Mucosa of descending colon (tissue), 3 donors: ENCODE data around the gene DBNDD2. TPM values are rescaled to one million over a fixed set of nuclear protein-coding genes. Genes with fewer than 3 reads are reported as not detected.

Experiments used
- ATAC-seq: fragments of 200-7000 bp; cut with Tn5 transposase; one replicate; pipeline ENCODE4 v1.9.1; 2020; ENCODE audit warnings: mild to moderate bottlenecking, moderate library complexity
- DNase-seq, 3 donors: peaks; one replicate each; pipeline ENCODE4 v3.0.0-alpha.2; 2020
- H3K36me3 ChIP-seq: fragments of 200-600 bp; one replicate; pipeline ENCODE4 v1.8.0; 2021; ENCODE audit warnings: low read depth, mild to moderate bottlenecking
- H3K4me1 ChIP-seq: fragments of 200-600 bp; one replicate; pipeline ENCODE4 v1.8.0; 2021; ENCODE audit warnings: low read depth, mild to moderate bottlenecking
- H3K4me3 ChIP-seq: fragments of 200-600 bp; one replicate; pipeline ENCODE4 v1.8.0; 2021; ENCODE audit warnings: mild to moderate bottlenecking
- H3K9me3 ChIP-seq: fragments of 200-600 bp; one replicate; pipeline ENCODE4 v1.8.0; 2021; ENCODE audit warnings: mild to moderate bottlenecking
- intact Hi-C, 2 donors: fragments of 100-400 bp; cut with DNase I in 1 of 2; cut with micrococcal nuclease in 1 of 2; formaldehyde crosslinking; loops; one replicate each; pipeline versions ENCODE4 v1.11.0 to v1.11.1; 2022; cut with DNase I, micrococcal nuclease
- total RNA-seq, 3 donors: library from RNA; stranded (reverse); fragmentation: NEBNext Ultra II Directional in 2 of 3; extraction: Animal tissue kit (Norgen Biotek cat#: 25700) in 2 of 3; gene quantifications; one replicate each; pipeline versions ENCODE4 v1.2.1 to v1.2.4, GENCODE V29; 2021 to 2023
- TF ChIP-seq, protein P1 (sequence below): fragments of 200-600 bp; IDR thresholded peaks from one replicate; pipeline ENCODE4 v1.8.0; 2022; ENCODE audit warnings: antibody characterized with exemption, mild to moderate bottlenecking
- donor health status: DM: no; HTN: no; CAD: no; lungs with moderate emphysema.
- donor health status: DM: no; HTN: no; CAD: no.
- donor health status: DM: no; HTN: yes; CAD: no.

The DBNDD2 gene
- total RNA-seq, 3 donors from 2014 or later: 108 to 125 (median 124) TPM

GRCh38 chr20:45399018-45399417, 9.1 kb upstream of the DBNDD2 start:
- TF ChIP-seq, protein P1, sequence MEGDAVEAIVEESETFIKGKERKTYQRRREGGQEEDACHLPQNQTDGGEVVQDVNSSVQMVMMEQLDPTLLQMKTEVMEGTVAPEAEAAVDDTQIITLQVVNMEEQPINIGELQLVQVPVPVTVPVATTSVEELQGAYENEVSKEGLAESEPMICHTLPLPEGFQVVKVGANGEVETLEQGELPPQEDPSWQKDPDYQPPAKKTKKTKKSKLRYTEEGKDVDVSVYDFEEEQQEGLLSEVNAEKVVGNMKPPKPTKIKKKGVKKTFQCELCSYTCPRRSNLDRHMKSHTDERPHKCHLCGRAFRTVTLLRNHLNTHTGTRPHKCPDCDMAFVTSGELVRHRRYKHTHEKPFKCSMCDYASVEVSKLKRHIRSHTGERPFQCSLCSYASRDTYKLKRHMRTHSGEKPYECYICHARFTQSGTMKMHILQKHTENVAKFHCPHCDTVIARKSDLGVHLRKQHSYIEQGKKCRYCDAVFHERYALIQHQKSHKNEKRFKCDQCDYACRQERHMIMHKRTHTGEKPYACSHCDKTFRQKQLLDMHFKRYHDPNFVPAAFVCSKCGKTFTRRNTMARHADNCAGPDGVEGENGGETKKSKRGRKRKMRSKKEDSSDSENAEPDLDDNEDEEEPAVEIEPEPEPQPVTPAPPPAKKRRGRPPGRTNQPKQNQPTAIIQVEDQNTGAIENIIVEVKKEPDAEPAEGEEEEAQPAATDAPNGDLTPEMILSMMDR: no peak
- Histone ChIP-seq H3K9me3 (peaks cover 13% of the 10 kb centered on the region), H3K36me3 (no peaks in the 10 kb centered on the region), H3K4me1 (no peaks in the 10 kb centered on the region), H3K4me3 (no peak overlapping the region)
- intact Hi-C loops: no loop called here
- DNase-seq (no peak), ATAC-seq (no peak)

GRCh38 chr20:45400346-45401031, 7.6 kb upstream of the DBNDD2 start:
- H3K4me1 ChIP-seq: peaks cover 3% of the 10 kb centered on the region
- TF ChIP-seq, protein P1: no peak
- no peaks in the 10 kb centered on the region for H3K36me3 ChIP-seq
- ATAC-seq: no peak
- intact Hi-C loops: no loop called here
- H3K4me3 ChIP-seq: no peak overlapping the region
- no peak for DNase-seq
- H3K9me3 ChIP-seq: peaks cover 13% of the 10 kb centered on the region

DNA sequence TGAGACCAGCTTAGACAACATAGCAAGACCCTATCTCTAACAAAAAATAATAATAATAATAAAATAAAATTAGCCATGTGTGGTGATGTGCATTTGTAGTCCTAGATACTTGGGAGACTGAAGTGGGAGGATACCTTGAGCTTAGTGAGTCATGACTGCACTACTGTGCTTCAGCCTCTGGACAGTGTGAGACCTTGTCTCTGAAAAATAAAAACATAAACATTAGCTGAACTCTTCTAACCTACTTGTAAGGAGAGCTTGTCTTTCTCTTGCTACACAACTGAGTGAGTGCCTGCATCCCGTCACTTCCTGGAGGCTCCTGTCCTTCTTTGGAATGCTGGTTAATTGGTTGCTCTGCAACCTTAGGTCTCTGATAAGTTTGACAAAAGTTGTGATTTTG, 5.1 kb upstream of the DBNDD2 start:
- TF ChIP-seq, protein P1: no peak
- intact Hi-C loops: no loop called here
- Histone ChIP-seq H3K4me3 (no peak overlapping the region), H3K4me1 (peaks cover 12% of the 10 kb centered on the region), H3K36me3 (no peaks in the 10 kb centered on the region), H3K9me3 (peaks cover 13% of the 10 kb centered on the region)
- no peak for DNase-seq
- ATAC-seq: no peak

DNA sequence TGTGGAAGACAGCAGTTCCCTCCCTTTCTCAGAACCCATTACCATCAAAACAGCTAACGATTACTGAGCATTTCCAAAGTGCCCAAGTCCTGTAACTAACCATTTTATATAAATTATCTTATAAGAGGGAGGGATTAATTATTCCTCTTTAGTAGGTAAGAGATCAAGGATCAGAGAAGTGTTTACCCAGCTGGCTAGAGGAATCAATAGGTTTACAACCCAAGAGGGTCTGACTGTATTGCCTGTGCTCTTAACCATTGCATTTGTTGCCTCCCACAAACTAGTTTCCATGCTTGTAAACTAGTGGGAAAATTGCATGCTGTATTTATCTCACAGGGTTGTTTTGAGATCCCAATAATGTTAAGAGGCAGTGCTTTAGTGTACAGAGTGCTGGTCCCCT, 3.7 kb upstream of the DBNDD2 start:
- intact Hi-C loops: no loop called here
- ATAC-seq (no peak), DNase-seq (no peak)
- Histone ChIP-seq H3K4me3 (no peak overlapping the region), H3K4me1 (peaks cover 25% of the 10 kb centered on the region), H3K36me3 (no peaks in the 10 kb centered on the region), H3K9me3 (peaks cover 13% of the 10 kb centered on the region)
- TF ChIP-seq, protein P1: no peak

- Histone ChIP-seq H3K9me3 (peaks cover 5% of the 10 kb centered on the region), H3K36me3 (no peaks in the 10 kb centered on the region), H3K4me3 (peak overlapping the region; percentile 75), H3K4me1 (peaks cover 38% of the 10 kb centered on the region)
- intact Hi-C loops: no loop called here
- peak; percentile 52 for ATAC-seq
- DNase-seq: peak; percentile 61 to 80 (median 71)
- TF ChIP-seq, protein P1: no peak
Observed at GRCh38 chr20:45405571-45406259, 2.4 kb upstream of the DBNDD2 start.
